ENCODE results near the gene TCF7. TPM values are rescaled to one million over a fixed set of nuclear protein-coding genes. Genes with fewer than 3 reads are reported as not detected.

The TCF7 gene
- total RNA-seq, 4 donors from 2014 or later, result 0.94 to 1.4 (median 1.1) TPM

DNA sequence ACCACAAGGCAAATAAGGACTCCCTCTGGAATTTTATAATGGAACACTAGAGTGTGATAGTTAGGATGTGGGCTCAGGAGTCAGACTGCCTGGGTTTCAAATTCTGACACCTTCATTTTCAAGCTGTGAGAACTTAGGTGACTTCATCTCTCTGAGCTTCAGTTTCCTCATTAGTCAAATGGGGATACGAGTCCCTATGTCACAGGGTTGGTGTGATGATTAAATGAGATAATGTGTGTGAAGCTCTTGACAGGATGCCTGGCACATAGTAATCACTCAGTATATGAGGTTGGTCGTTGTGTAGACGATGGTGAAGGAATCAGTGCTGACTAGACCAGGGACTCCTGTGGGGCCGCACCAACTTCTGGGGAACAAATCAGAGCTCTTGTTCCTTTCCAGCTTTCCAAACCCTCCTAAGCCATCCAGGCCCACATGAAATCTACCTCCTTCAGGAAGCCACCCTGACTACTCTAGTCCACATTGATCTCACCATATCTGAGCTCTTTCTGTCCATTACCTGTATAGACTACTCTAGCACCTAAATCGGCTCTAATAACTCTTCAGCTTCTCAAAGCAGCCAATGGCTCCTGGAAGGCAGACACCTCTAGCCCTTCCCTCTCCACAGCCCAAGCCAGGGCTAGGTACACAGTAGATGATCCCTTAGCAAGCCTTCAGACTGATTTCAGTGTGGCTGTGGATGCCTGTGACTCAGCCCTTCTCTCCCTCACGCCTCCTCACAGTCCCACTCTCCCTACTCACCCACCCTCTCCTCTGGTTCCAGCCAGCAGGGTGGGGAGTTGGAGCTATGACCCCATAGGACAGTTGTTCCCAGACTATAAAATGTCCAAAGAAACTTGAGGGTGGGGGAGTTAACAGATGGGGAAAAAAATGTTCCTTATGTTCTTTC, 2.5 kb upstream of the TCF7 start:
- H3K27ac ChIP-seq, result no peak overlapping the region
- ATAC-seq, result no peak
- peaks cover 46% of the 10 kb centered on the region for H3K27me3 ChIP-seq
- TF ChIP-seq POLR2A (IDR thresholded peaks at IDR 0.05) (no peak), EP300 (IDR thresholded peaks at IDR 0.05) (no peak), POLR2AphosphoS5 (IDR thresholded peaks at IDR 0.05) (no peak)
- TF ChIP-seq, protein P1, sequence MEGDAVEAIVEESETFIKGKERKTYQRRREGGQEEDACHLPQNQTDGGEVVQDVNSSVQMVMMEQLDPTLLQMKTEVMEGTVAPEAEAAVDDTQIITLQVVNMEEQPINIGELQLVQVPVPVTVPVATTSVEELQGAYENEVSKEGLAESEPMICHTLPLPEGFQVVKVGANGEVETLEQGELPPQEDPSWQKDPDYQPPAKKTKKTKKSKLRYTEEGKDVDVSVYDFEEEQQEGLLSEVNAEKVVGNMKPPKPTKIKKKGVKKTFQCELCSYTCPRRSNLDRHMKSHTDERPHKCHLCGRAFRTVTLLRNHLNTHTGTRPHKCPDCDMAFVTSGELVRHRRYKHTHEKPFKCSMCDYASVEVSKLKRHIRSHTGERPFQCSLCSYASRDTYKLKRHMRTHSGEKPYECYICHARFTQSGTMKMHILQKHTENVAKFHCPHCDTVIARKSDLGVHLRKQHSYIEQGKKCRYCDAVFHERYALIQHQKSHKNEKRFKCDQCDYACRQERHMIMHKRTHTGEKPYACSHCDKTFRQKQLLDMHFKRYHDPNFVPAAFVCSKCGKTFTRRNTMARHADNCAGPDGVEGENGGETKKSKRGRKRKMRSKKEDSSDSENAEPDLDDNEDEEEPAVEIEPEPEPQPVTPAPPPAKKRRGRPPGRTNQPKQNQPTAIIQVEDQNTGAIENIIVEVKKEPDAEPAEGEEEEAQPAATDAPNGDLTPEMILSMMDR (IDR thresholded peaks at IDR 0.05), result no peak
- 79 to 80% methylated on average over 4 to 5 of the region's 6 CpGs for WGBS, 2 donors (ENCODE audit: low coverage in 1 of 2)
- no peaks in the 10 kb centered on the region for H3K36me3 ChIP-seq
- peaks cover 0 to 24% (median 9%) of the 10 kb centered on the region in 3 donors for H3K4me1 ChIP-seq
- no peaks in the 10 kb centered on the region for H3K9me3 ChIP-seq
- H3K4me3 ChIP-seq, result no peak overlapping the region

DNA sequence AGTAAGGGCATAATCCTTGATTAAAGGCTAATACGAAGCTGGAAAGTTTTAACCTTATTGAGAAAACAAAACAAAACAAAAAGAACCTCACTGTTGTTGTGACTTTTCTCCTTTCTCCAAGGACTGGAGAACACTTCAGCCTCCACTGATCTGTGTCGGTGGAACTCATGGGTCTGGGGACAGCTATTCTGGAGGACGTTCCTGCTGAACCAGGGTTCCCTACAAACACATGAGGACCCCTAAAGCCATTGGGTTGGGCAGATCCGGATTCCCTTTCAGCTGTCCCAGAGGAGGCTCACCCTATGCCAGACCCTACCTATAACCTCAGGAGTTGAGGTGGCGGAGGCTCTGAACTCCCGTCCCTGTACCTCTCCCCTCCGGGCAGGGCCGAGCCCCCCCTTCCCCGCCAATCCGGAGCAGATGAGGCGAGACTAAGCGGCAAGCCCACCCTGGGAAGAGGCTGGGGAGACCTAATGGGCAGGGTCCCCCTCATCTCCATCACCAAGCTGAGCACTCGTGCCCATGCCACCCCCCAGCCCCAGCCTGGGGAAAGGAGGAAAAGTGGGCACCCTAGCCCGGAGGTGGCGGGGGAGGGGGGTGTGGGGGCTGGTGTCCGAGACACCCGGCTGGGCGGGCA, 1.6 kb upstream of the TCF7 start:
- no peak for ATAC-seq
- Histone ChIP-seq H3K27me3 (peaks cover 46% of the 10 kb centered on the region), H3K4me1 (peaks cover 0 to 24% (median 9%) of the 10 kb centered on the region in 3 donors), H3K36me3 (no peaks in the 10 kb centered on the region), H3K4me3 (no peak overlapping the region), H3K27ac (no peak overlapping the region), H3K9me3 (no peaks in the 10 kb centered on the region)
- no peak for TF ChIP-seq EP300 (IDR thresholded peaks at IDR 0.05)
- 49 to 53% methylated on average over 3 to 7 of the region's 18 CpGs for WGBS, 2 donors (ENCODE audit: low coverage in 1 of 2)

DNA sequence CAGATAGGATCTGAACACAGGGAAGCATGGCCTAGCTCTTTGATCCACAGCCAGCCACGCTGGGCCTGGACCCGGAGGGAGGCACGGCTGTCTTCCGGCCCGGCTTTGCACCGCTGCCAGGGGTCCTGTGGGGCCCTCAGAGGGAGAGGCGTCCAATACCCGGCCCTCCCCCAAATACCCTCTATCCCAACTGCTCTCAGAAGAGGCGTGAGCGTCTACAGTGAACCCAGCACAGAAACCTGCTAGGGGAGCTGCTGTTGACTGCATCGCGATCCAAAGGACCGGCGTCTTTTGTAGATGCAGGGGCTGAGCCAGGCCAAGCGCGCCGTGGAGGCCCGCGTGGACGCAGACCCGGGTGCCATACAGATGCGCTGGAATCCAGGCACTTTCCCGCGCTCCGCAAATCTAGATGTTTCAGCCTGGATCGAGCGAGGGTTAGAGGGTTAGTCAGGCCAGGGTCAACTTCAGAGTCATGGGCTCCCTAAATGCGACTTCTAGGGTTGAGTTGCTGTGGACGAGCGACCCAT, 1.1 kb upstream of the TCF7 start:
- H3K4me1 ChIP-seq, result peaks cover 0 to 24% (median 9%) of the 10 kb centered on the region in 3 donors
- no peaks in the 10 kb centered on the region for H3K9me3 ChIP-seq
- no peaks in the 10 kb centered on the region for H3K36me3 ChIP-seq
- H3K27me3 ChIP-seq, result peaks cover 45% of the 10 kb centered on the region
- no peak overlapping the region for H3K27ac ChIP-seq
- 14 to 27% methylated on average over 3 to 7 of the region's 30 CpGs for WGBS, 2 donors (ENCODE audit: low coverage in 1 of 2)
- H3K4me3 ChIP-seq, result peak overlapping the region in 1 of 2 donors; percentile 61
- no peak for TF ChIP-seq EP300 (IDR thresholded peaks at IDR 0.05)
- no peak for TF ChIP-seq POLR2AphosphoS5 (IDR thresholded peaks at IDR 0.05)
- TF ChIP-seq, protein P1 (IDR thresholded peaks at IDR 0.05), result no peak
- no peak for TF ChIP-seq POLR2A (IDR thresholded peaks at IDR 0.05)
- ATAC-seq, result no peak

DNA sequence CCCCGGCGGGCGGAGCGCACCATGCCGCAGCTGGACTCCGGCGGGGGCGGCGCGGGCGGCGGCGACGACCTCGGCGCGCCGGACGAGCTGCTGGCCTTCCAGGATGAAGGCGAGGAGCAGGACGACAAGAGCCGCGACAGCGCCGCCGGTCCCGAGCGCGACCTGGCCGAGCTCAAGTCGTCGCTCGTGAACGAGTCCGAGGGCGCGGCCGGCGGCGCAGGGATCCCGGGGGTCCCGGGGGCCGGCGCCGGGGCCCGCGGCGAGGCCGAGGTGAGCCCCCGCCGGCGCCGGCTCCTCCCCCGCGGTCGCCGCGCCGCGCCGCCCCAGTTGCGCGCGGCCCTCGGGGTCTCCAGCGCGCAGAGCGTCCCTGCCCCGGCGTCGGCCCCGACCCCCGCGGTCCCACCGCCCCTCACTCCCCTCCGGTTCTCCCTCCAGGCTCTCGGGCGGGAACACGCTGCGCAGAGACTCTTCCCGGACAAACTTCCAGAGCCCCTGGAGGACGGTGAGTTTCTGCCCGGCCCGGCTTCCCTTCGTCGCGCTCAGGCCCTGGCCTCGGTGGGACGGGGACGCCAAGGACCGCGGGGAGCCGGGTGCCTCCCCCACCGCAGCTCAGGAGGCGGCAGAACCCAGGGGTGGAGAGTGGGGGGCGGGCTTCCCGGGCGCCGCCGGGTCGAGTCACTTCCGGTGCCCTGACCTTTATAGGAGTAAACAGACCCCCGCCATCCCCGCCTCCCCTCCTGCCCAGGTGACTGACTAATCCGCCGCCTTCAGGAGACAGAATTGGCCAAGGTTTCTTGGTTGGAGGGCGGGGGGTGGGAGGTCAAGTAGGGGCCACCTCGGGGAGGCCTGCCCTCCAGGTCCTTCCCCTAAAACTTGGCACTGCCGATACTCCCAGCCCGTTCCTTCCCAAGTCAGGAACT, 665 bp downstream of the TCF7 start:
- 26% methylated on average over 8 of the region's 110 CpGs; no CpG with 5 or more reads in 1 of the 2 donors for WGBS, 2 donors (ENCODE audit: low coverage in 1 of 2)
- no peaks in the 10 kb centered on the region for H3K9me3 ChIP-seq
- TF ChIP-seq, protein P1 (IDR thresholded peaks at IDR 0.05), result no peak
- TF ChIP-seq POLR2AphosphoS5 (IDR thresholded peaks at IDR 0.05) (no peak), EP300 (IDR thresholded peaks at IDR 0.05) (no peak), POLR2A (IDR thresholded peaks at IDR 0.05) (no peak)
- ATAC-seq, result no peak
- peak overlapping the region; percentile 34 to 61 for H3K4me3 ChIP-seq
- H3K27me3 ChIP-seq, result peaks cover 37% of the 10 kb centered on the region
- peak overlapping the region in 2 of 4 donors; percentile 50 to 68 for H3K27ac ChIP-seq
- peaks cover 0 to 24% (median 9%) of the 10 kb centered on the region in 3 donors for H3K4me1 ChIP-seq
- no peaks in the 10 kb centered on the region for H3K36me3 ChIP-seq
